ENCODE results near the gene HMGA1.

HMGA1 gene

DNA sequence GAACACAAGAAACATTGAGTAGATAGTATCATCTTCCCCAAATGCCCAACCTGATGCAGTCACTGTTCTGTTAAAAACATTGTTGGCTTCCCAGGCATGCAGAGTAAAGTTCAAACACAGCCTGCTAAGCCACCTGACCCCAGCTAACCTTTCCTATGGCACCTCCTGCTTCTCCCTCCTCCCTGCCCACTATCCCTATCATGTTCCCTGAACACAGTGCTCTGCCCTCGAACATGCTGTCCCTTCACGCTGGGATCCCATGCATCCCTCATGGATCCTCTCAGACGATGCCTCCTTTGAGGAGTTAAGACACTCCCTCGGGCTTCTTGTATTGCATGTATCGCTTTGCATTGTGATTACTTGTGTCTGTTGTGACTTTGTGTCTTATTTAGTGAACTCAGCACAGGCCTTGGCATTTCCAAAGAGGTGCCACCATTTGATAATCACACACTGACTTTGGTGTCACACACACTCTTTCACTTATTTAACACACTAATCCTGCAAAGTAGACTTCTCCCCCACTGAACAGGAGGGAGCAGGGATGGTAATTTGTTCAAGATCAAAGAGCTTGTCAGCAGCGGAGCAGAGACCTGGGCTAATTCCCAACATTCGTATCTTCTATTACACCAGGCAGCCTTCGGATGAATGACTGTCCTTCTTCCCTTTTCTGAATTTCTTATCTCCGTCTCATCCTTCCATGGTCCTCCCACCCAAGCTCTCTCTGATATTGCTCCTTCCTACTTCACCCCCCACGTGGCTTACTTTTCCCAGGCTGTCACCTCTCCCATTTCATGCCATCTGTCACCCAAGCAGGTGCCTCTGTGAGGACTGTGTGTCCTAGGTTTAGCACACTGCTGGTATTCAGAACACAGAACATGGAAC lies 40.4 kb downstream of the HMGA1 start:
- TF ChIP-seq POLR2AphosphoS5 (IDR thresholded peaks at IDR 0.05; ENCODE audit: low read depth, low read length) (no peak), FOXP2 (optimal IDR thresholded peaks at IDR 0.05; ENCODE audit: borderline replicate concordance, extremely low read depth, extremely low read length, insufficient read depth) (no peak), TAF1 (IDR thresholded peaks at IDR 0.05; ENCODE audit: borderline replicate concordance, insufficient read depth, low read length) (no peak), SIN3A (IDR thresholded peaks at IDR 0.05; ENCODE audit: borderline replicate concordance, insufficient read depth, low read length) (no peak)
- TF ChIP-seq, protein P1, sequence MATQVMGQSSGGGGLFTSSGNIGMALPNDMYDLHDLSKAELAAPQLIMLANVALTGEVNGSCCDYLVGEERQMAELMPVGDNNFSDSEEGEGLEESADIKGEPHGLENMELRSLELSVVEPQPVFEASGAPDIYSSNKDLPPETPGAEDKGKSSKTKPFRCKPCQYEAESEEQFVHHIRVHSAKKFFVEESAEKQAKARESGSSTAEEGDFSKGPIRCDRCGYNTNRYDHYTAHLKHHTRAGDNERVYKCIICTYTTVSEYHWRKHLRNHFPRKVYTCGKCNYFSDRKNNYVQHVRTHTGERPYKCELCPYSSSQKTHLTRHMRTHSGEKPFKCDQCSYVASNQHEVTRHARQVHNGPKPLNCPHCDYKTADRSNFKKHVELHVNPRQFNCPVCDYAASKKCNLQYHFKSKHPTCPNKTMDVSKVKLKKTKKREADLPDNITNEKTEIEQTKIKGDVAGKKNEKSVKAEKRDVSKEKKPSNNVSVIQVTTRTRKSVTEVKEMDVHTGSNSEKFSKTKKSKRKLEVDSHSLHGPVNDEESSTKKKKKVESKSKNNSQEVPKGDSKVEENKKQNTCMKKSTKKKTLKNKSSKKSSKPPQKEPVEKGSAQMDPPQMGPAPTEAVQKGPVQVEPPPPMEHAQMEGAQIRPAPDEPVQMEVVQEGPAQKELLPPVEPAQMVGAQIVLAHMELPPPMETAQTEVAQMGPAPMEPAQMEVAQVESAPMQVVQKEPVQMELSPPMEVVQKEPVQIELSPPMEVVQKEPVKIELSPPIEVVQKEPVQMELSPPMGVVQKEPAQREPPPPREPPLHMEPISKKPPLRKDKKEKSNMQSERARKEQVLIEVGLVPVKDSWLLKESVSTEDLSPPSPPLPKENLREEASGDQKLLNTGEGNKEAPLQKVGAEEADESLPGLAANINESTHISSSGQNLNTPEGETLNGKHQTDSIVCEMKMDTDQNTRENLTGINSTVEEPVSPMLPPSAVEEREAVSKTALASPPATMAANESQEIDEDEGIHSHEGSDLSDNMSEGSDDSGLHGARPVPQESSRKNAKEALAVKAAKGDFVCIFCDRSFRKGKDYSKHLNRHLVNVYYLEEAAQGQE (IDR thresholded peaks at IDR 0.05; ENCODE audit: insufficient read depth in 1 of 2, low read depth in 2 of 2, low read length in 2 of 2): no peak

DNA sequence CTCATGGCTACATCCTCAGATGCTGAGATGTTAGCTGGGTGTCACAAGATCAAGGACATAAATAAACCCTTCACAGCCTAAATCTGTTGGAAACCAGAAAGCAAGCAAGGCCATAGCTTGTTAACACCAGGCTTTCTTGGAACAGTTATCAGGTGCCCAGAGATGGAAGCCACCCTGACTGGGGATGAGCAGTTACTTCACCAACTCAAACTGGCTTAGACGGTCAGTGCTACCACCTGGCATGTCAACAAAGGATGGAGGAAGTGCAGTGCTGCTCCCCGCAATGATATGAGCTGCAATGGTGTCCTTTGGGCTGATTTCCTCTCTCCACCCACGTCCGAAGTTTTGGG lies 41.1 kb downstream of the HMGA1 start:
- TF ChIP-seq TAF1 (IDR thresholded peaks at IDR 0.05; ENCODE audit: borderline replicate concordance, insufficient read depth, low read length): no peak

DNA sequence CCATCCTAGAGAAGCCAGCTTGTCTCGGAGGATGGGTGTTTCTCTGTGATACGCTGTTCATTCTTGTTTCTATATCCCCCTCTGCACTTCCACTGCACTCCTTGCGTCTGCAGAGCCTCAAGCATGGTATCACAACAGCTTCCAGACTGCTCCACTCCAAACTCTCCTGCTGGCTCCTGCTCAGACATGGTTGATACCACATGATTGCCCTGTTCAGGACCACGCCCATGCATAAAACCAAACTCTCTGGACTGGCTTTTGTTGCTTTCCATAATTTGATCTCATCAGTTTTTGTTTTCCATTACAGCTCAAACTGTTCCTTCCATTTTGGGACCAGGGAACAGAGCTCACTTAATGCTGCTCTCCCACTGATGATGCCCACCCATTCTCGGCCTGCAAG lies 42.2 kb downstream of the HMGA1 start:
- TF ChIP-seq TAF1 (IDR thresholded peaks at IDR 0.05; ENCODE audit: borderline replicate concordance, insufficient read depth, low read length): no peak
- TF ChIP-seq SIN3A (IDR thresholded peaks at IDR 0.05; ENCODE audit: borderline replicate concordance, insufficient read depth, low read length): no peak
- no peak for TF ChIP-seq POLR2AphosphoS5 (IDR thresholded peaks at IDR 0.05; ENCODE audit: low read depth, low read length)

DNA sequence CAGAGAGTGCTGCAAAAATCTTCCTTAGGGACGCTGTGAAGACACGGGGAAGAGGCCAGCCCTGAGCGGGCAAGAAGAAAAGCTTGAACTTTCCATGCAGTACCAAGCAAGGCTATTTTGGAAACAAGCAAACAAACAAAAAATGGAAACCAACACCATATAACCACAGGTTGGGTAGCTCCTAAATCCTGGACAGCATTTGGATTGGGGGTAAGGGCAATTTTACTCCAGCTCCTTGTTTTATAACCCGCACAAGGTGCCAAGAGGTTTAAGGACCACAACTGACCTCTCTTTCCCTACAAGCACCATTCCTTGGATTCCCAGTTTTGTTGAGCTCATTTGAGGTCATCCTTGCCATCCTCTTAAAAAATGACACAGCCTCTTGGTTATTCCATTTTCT lies 43.5 kb downstream of the HMGA1 start:
- TF ChIP-seq, protein P1 (IDR thresholded peaks at IDR 0.05; ENCODE audit: insufficient read depth in 1 of 2, low read depth in 2 of 2, low read length in 2 of 2): no peak
- TF ChIP-seq TAF1 (IDR thresholded peaks at IDR 0.05; ENCODE audit: borderline replicate concordance, insufficient read depth, low read length) (no peak), FOXP2 (optimal IDR thresholded peaks at IDR 0.05; ENCODE audit: borderline replicate concordance, extremely low read depth, extremely low read length, insufficient read depth) (no peak), POLR2AphosphoS5 (IDR thresholded peaks at IDR 0.05; ENCODE audit: low read depth, low read length) (no peak), SIN3A (IDR thresholded peaks at IDR 0.05; ENCODE audit: borderline replicate concordance, insufficient read depth, low read length) (no peak)

DNA sequence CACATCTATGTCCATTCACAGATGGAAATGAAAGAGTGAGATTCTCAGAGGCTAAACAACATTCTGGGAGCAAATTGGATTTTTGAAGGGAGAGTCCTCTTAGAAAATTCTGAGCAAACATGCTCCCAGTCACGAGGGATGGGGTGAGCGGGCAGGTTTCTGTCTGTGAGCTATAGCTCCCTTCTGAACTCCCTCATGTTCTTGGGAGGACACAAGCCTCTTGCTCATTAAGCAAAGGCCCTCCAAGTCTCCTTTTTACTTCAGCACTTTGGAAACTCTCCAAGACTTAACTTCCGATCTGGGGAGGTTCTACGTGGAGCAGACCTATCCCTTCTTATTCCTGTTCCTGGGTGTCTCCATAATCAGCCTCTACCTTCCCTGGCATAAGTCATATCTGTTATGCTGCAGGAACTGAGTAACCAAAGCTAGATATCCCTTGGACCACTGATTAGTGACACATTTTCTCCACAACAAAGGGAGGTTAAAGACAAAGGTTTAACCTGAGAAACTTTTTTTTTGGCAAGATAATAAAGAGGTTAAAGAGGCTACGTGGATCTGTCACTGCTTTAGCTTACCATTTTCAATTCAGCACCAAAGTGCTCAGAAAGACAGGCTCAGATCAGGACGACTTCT lies 45.1 kb downstream of the HMGA1 start:
- TF ChIP-seq FOXP2 (optimal IDR thresholded peaks at IDR 0.05; ENCODE audit: borderline replicate concordance, extremely low read depth, extremely low read length, insufficient read depth) (no peak), POLR2AphosphoS5 (IDR thresholded peaks at IDR 0.05; ENCODE audit: low read depth, low read length) (no peak), SIN3A (IDR thresholded peaks at IDR 0.05; ENCODE audit: borderline replicate concordance, insufficient read depth, low read length) (no peak), TAF1 (IDR thresholded peaks at IDR 0.05; ENCODE audit: borderline replicate concordance, insufficient read depth, low read length) (no peak)
- TF ChIP-seq, protein P1 (IDR thresholded peaks at IDR 0.05; ENCODE audit: insufficient read depth in 1 of 2, low read depth in 2 of 2, low read length in 2 of 2): no peak

Measured in PFSK-1 (cell line).